KBM-7 (cell line): ENCODE data around the gene GPX2.

Source experiments
- DNase-seq: peaks from one replicate; pipeline ENCODE4 v3.0.0-alpha.2; 2015
- in situ Hi-C: fragments of 300-500 bp; cut with MboI; formaldehyde crosslinking; loops from 2 replicates; pipeline ENCODE4 v1.14.3; 2020; ENCODE audit warnings: low sequenced_read_pairs, low pct_unique_long_range_greater_than_20kb, mixed read lengths

GPX2 gene

GRCh38 chr14:64945431-64946178, 3.1 kb upstream of the GPX2 start:
- in situ Hi-C loops = no loop called here
- DNase-seq = no peak

GRCh38 chr14:64944861-64945260, 2.3 kb upstream of the GPX2 start:
- in situ Hi-C loops = no loop called here
- no peak for DNase-seq

- no peak for DNase-seq
- in situ Hi-C loops = no loop called here
Measured at GRCh38 chr14:64944041-64944440, 1.5 kb upstream of the GPX2 start.

GRCh38 chr14:64943556-64943955, 1.0 kb upstream of the GPX2 start:
- in situ Hi-C loops = no loop called here
- no peak for DNase-seq

- in situ Hi-C loops = no loop called here
Measured at GRCh38 chr14:64940336-64940910, 2.1 kb downstream of the GPX2 start.

GRCh38 chr14:64939817-64940190, 2.7 kb downstream of the GPX2 start:
- DNase-seq = no peak
- in situ Hi-C loops = no loop called here

More at GRCh38 chr14:64940336-64940910, 2.1 kb downstream of the GPX2 start:
- no peak for DNase-seq

GRCh38 chr14:64938972-64939816, 3.4 kb downstream of the GPX2 start:
- DNase-seq = no peak

GRCh38 chr14:64937821-64938193, 4.7 kb downstream of the GPX2 start:
- in situ Hi-C loops = no loop called here
- peak; percentile 18 for DNase-seq

More at GRCh38 chr14:64938972-64939816, 3.4 kb downstream of the GPX2 start:
- in situ Hi-C loops = no loop called here

- no peak for DNase-seq
- in situ Hi-C loops = no loop called here
Measured at GRCh38 chr14:64937171-64937820, 5.2 kb downstream of the GPX2 start.

- in situ Hi-C loops = no loop called here
- no peak for DNase-seq
Measured at GRCh38 chr14:64935508-64935907, 7.0 kb downstream of the GPX2 start.

GRCh38 chr14:64934338-64934929, 8.1 kb downstream of the GPX2 start:
- DNase-seq = no peak
- in situ Hi-C loops = no loop called here

- no peak for DNase-seq
- in situ Hi-C loops = no loop called here
Measured at GRCh38 chr14:64932231-64932630, 10.3 kb downstream of the GPX2 start.

- DNase-seq = no peak
- in situ Hi-C loops = no loop called here
Measured at GRCh38 chr14:64931123-64931522, 11.4 kb downstream of the GPX2 start.

- no peak for DNase-seq
- in situ Hi-C loops = no loop called here
Measured at GRCh38 chr14:64930085-64930843, 12.3 kb downstream of the GPX2 start.

- in situ Hi-C loops = no loop called here
- no peak for DNase-seq
Measured at GRCh38 chr14:64929014-64929359, 13.6 kb downstream of the GPX2 start.

GRCh38 chr14:64928239-64929013, 14.1 kb downstream of the GPX2 start:
- in situ Hi-C loops = no loop called here
- DNase-seq = no peak

GRCh38 chr14:64927031-64927430, 15.5 kb downstream of the GPX2 start:
- in situ Hi-C loops = no loop called here
- no peak for DNase-seq

GRCh38 chr14:64926398-64926995, 16.0 kb downstream of the GPX2 start:
- in situ Hi-C loops = no loop called here
- no peak for DNase-seq
